Cardiac septum (tissue), 1 donor: ENCODE data around the gene MORN5. TPM values are rescaled to one million over a fixed set of nuclear protein-coding genes. Genes with fewer than 3 reads are reported as not detected.
A peak's percentile ranks its signal among the peaks of the same experiment; 100 is the strongest.

ENCODE experiments used
- DNase-seq: peaks from one replicate; pipeline ENCODE4 v3.0.0-alpha.2; 2020; ENCODE audit warnings: low spot score
- intact Hi-C: fragments of 100-400 bp; cut with DNase I; formaldehyde crosslinking; loops from one replicate; pipeline ENCODE4 v1.14.0; 2022
- total RNA-seq: library from RNA; stranded (reverse); fragmentation: NEBNext Ultra II Directional; extraction: Animal tissue kit (Norgen Biotek cat#: 25700); gene quantifications from one replicate; pipeline ENCODE4 v1.2.1, GENCODE V29; 2021
- donor health status: DM: no; HTN: no; CAD: no.

Gene MORN5
- total RNA-seq, 1 donor from 2014 or later: not detected

- intact Hi-C loops: no loop called here
- peak; percentile 58 for DNase-seq
Measured at GRCh38 chr9:122222791-122223190, 63.1 kb downstream of the MORN5 start.

GRCh38 chr9:122223435-122223834, 63.7 kb downstream of the MORN5 start:
- DNase-seq: no peak
- intact Hi-C loops: no loop called here

GRCh38 chr9:122225312-122226141, 65.8 kb downstream of the MORN5 start:
- no peak for DNase-seq
- intact Hi-C loops: no loop called here

- DNase-seq: no peak
- intact Hi-C loops: no loop called here
Measured at GRCh38 chr9:122226142-122226757, 66.5 kb downstream of the MORN5 start.

- no peak for DNase-seq
- intact Hi-C loops: no loop called here
Measured at GRCh38 chr9:122226758-122227574, 67.3 kb downstream of the MORN5 start.

GRCh38 chr9:122227575-122227900, 67.8 kb downstream of the MORN5 start:
- DNase-seq: no peak
- intact Hi-C loops: no loop called here

GRCh38 chr9:122228191-122228567, 68.5 kb downstream of the MORN5 start:
- intact Hi-C loops: no loop called here
- no peak for DNase-seq

- no peak for DNase-seq
- intact Hi-C loops: no loop called here
Measured at GRCh38 chr9:122228568-122229484, 69.1 kb downstream of the MORN5 start, which contains the start of gene LHX6. TSS of gene LHX6 (minus strand) at chr9:122228957. CDS start at chr9:122228740, 217 bp downstream.

- intact Hi-C loops: no loop called here
- no peak for DNase-seq
Measured at GRCh38 chr9:122229485-122229837, 69.8 kb downstream of the MORN5 start.

GRCh38 chr9:122232796-122233306, 73.1 kb downstream of the MORN5 start:
- intact Hi-C loops: no loop called here
- DNase-seq: no peak

- DNase-seq: no peak
- intact Hi-C loops: no loop called here
Measured at GRCh38 chr9:122234022-122234748, 74.5 kb downstream of the MORN5 start.

GRCh38 chr9:122236681-122237080, 77.0 kb downstream of the MORN5 start:
- intact Hi-C loops: no loop called here
- DNase-seq: no peak

GRCh38 chr9:122239722-122240121, 80.0 kb downstream of the MORN5 start:
- intact Hi-C loops: no loop called here
- no peak for DNase-seq

- DNase-seq: no peak
Measured at GRCh38 chr9:122244349-122244748, 84.6 kb downstream of the MORN5 start.

GRCh38 chr9:122246666-122247065, 87.0 kb downstream of the MORN5 start:
- intact Hi-C loops: no loop called here
- no peak for DNase-seq

More at GRCh38 chr9:122244349-122244748, 84.6 kb downstream of the MORN5 start:
- intact Hi-C loops: no loop called here

GRCh38 chr9:122248448-122248865, 88.7 kb downstream of the MORN5 start:
- intact Hi-C loops: no loop called here
- no peak for DNase-seq
